ENCODE measurements around the gene OR9Q1.

DNA sequence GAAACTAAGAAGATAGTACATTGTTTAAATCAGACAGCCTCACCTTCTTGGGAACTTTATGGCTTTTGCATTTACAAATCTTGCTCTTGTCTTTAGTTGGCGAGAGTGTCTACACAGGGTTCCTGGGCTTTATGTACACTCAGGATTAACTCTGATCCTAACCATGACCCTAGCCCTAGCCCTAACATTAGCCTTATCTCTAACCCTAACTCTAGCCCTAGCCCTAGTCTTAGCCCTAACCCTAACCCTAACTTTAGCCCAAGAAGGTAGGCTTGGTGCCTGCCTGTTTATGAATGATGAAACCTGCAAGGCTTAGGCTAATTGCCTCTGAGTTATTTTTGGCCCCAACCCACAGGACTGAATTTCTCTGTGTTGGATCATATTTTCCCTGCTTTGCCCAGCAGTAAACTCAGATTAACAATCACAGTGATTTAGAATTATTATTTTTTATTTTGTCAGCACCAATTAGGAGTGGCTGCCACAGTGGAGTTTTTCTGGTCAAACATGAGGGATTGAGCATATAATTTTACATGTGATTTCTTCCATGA lies 44.1 kb upstream of the OR9Q1 start:
- TF ChIP-seq EZH2 (IDR thresholded peaks at IDR 0.05), result no peak
- no peak for TF ChIP-seq POLR2AphosphoS5 (IDR thresholded peaks at IDR 0.05; ENCODE audit: borderline replicate concordance, low read depth, low read length)
- no peak for TF ChIP-seq FOXP2 (optimal IDR thresholded peaks at IDR 0.05; ENCODE audit: control extremely low read depth, extremely low read length, insufficient read depth)
